IMR-90 (cell line): ENCODE data around the gene DMXL2. TPM values are rescaled to one million over a fixed set of nuclear protein-coding genes. Genes with fewer than 3 reads are reported as not detected.

Experiments
- ATAC-seq: fragments of 200-7000 bp; cut with Tn5 transposase; 2 replicates; pipeline ENCODE4 v1.9.1; 2020; ENCODE audit warnings: low read depth, mild to moderate bottlenecking, moderate library complexity
- BruUV-seq: library from RNA; stranded (reverse); fragments of 400-500 nt; replicated peaks from 2 replicates; lab custom pipeline; 2021; lab: Mats Ljungman, UMichigan
- CTCF ChIA-PET: fragments of 300-600 bp; formaldehyde crosslinking; extraction: SDS; loops from one replicate; lab custom pipeline; 2021; ENCODE audit warnings: antibody characterized with exemption; lab: Yijun Ruan, JAX
- POLR2A ChIA-PET: fragments of 300-600 bp; sonication (Branson Sonifier 250); formaldehyde crosslinking; loops from one replicate; lab custom pipeline; 2022; ENCODE audit warnings: antibody characterized with exemption; ENCODE audit not compliant: unreplicated experiment; lab: Charles Lee
- DNase-seq: peaks from one replicate; pipeline ENCODE4 v3.0.0; 2013
- H2AFZ ChIP-seq: replicated peaks from 2 replicates; pipeline ENCODE3; 2013; ENCODE audit warnings: low read length, mild to moderate bottlenecking; ENCODE audit not compliant: poor library complexity
- H2AK5ac ChIP-seq: 2 replicates; pipeline ENCODE4 v1.6.1; 2013; ENCODE audit warnings: low read depth, low read length, inconsistent platforms
- H2AK9ac ChIP-seq: replicated peaks from 2 replicates; pipeline ENCODE3; 2013; ENCODE audit warnings: mild to moderate bottlenecking, low read depth, low read length, moderate library complexity; ENCODE audit not compliant: poor library complexity
- H2BK120ac ChIP-seq: 2 replicates; pipeline ENCODE4 v1.6.1; 2013; ENCODE audit warnings: low read depth, low read length, inconsistent platforms
- H2BK15ac ChIP-seq: 3 replicates; pipeline ENCODE4 v1.6.1; 2013; ENCODE audit warnings: low read depth, low read length, inconsistent platforms
- H2BK20ac ChIP-seq: 2 replicates; pipeline ENCODE4 v1.6.1; 2013; ENCODE audit warnings: low read depth, mild to moderate bottlenecking, inconsistent platforms, low read length, moderate library complexity
- H2BK5ac ChIP-seq: 2 replicates; pipeline ENCODE4 v1.6.1; 2013; ENCODE audit warnings: mild to moderate bottlenecking, low read depth, low read length, inconsistent platforms; ENCODE audit not compliant: poor library complexity, severe bottlenecking
- H3K14ac ChIP-seq: replicated peaks from 2 replicates; pipeline ENCODE4 v1.6.1; 2013; ENCODE audit warnings: low read depth, low read length, inconsistent platforms
- H3K18ac ChIP-seq: 2 replicates; pipeline ENCODE4 v1.6.1; 2013; ENCODE audit warnings: low read depth, low read length, control low read depth
- H3K23ac ChIP-seq: 2 replicates; pipeline ENCODE4 v1.6.1; 2013; ENCODE audit warnings: low read depth, low read length, inconsistent platforms
- H3K27ac ChIP-seq: 2 replicates; pipeline ENCODE4 v1.5.1; 2013; ENCODE audit warnings: mild to moderate bottlenecking, control low read depth, low read length; ENCODE audit not compliant: insufficient read depth
- H3K27me3 ChIP-seq: 2 replicates; pipeline ENCODE4 v1.6.1; 2013; ENCODE audit warnings: low read length; ENCODE audit not compliant: control insufficient read depth, insufficient read depth
- H3K36me3 ChIP-seq: 2 replicates; pipeline ENCODE4 v1.6.1; 2013; ENCODE audit warnings: low read length, mixed read lengths; ENCODE audit not compliant: control insufficient read depth, insufficient read depth
- H3K4ac ChIP-seq: 2 replicates; pipeline ENCODE4 v1.6.1; 2013; ENCODE audit warnings: low read depth, low read length, inconsistent platforms
- H3K4me1 ChIP-seq: 2 replicates; pipeline ENCODE4 v1.6.1; 2013; ENCODE audit warnings: low read length, mixed read lengths; ENCODE audit not compliant: control insufficient read depth, insufficient read depth
- H3K4me2 ChIP-seq: 2 replicates; pipeline ENCODE4 v1.6.1; 2013; ENCODE audit warnings: low read depth, mild to moderate bottlenecking, control low read depth, low read length, moderate library complexity
- H3K4me3 ChIP-seq: 2 replicates; pipeline ENCODE4 v1.5.1; 2013; ENCODE audit warnings: low read depth, mild to moderate bottlenecking, control low read depth, low read length, moderate library complexity; ENCODE audit not compliant: insufficient read depth
- H3K56ac ChIP-seq: 2 replicates; pipeline ENCODE4 v1.6.1; 2013; ENCODE audit warnings: low read length, inconsistent platforms; ENCODE audit not compliant: insufficient read depth; ENCODE audit errors: extremely low read depth
- H3K79me1 ChIP-seq, 2 experiments: 2 replicates each; pipeline ENCODE4 v1.6.1; 2013; ENCODE audit warnings: low read length in 2 of 2, inconsistent platforms in 1 of 2, low read depth in 1 of 2
- H3K9ac ChIP-seq: 2 replicates; pipeline ENCODE4 v1.6.1; 2013; ENCODE audit warnings: low read depth, low read length, control low read depth
- H3K9me1 ChIP-seq: 2 replicates; pipeline ENCODE4 v1.6.1; 2013; ENCODE audit warnings: low read length, inconsistent platforms; ENCODE audit not compliant: insufficient read depth
- H3K9me3 ChIP-seq: 2 replicates; pipeline ENCODE4 v1.6.1; 2013; ENCODE audit warnings: low read length; ENCODE audit not compliant: control insufficient read depth, insufficient read depth
- H4K20me1 ChIP-seq: 2 replicates; pipeline ENCODE4 v1.6.1; 2013; ENCODE audit warnings: low read length, inconsistent platforms; ENCODE audit not compliant: insufficient read depth
- H4K5ac ChIP-seq: 2 replicates; pipeline ENCODE4 v1.6.1; 2013; ENCODE audit warnings: mild to moderate bottlenecking, low read depth, low read length, control low read depth
- H4K8ac ChIP-seq, 2 experiments: 2 replicates each; pipeline ENCODE4 v1.6.1; 2013; ENCODE audit warnings: low read depth in 2 of 2, low read length in 2 of 2, control low read depth in 1 of 2, inconsistent platforms in 1 of 2
- H4K91ac ChIP-seq: 2 replicates; pipeline ENCODE4 v1.6.1; 2013; ENCODE audit warnings: low read depth, low read length, inconsistent platforms; ENCODE audit not compliant: insufficient read depth
- BHLHE40 ChIP-seq: fragments of 150-350 bp; IDR thresholded peaks from 2 replicates; pipeline ENCODE4 v1.6.1; 2016; ENCODE audit warnings: mild to moderate bottlenecking, low read depth, low read length
- CHD1 ChIP-seq: IDR thresholded peaks from 2 replicates; pipeline ENCODE4 v1.6.1; 2012; ENCODE audit warnings: low read depth, low read length, improper control_type of control experiment
- FOS ChIP-seq: fragments of 150-350 bp; IDR thresholded peaks from 2 replicates; pipeline ENCODE4 v1.6.1; 2016; ENCODE audit warnings: low read depth, low read length
- MXI1 ChIP-seq: IDR thresholded peaks from 2 replicates; pipeline ENCODE4 v1.6.1; 2012; ENCODE audit warnings: low read depth, mild to moderate bottlenecking, low read length, moderate library complexity, borderline replicate concordance
- NFE2L2 ChIP-seq: fragments of 150-350 bp; IDR thresholded peaks from 2 replicates; pipeline ENCODE4 v1.6.1; 2016; ENCODE audit warnings: low read depth, mild to moderate bottlenecking, low read length
- RCOR1 ChIP-seq: IDR thresholded peaks from 2 replicates; pipeline ENCODE4 v1.6.1; 2012; ENCODE audit warnings: mild to moderate bottlenecking, low read length, improper control_type of control experiment; ENCODE audit not compliant: insufficient replicate concordance
- RFX5 ChIP-seq: IDR thresholded peaks from 2 replicates; pipeline ENCODE4 v1.8.0; 2012; ENCODE audit warnings: low read depth, mild to moderate bottlenecking, low read length, moderate library complexity
- WGBS, 2 experiments: methylation state at CpG; one replicate each; pipeline versions ENCODE4 v1.1.5 to v1.1.7; 2013; ENCODE audit warnings: missing lambda C conversion rate in 2 of 2; ENCODE audit not compliant: insufficient read length in 1 of 2; ENCODE audit errors: extremely low coverage in 2 of 2; 5-methylcytosine and 5-hydroxymethylcytosine counted together
- dilution Hi-C: fragments of 300-500 bp; cut with HindIII; formaldehyde crosslinking; loops from one replicate; pipeline ENCODE4 v1.14.3; 2018; ENCODE audit warnings: low sequenced_read_pairs; ENCODE audit not compliant: unreplicated experiment
- in situ Hi-C: fragments of 300-500 bp; cut with MboI; formaldehyde crosslinking; loops from 3 replicates; pipeline ENCODE4 v1.14.3; 2019; ENCODE audit warnings: low sequenced_read_pairs, inconsistent platforms, mixed read lengths
- intact Hi-C: fragments of 100-400 bp; cut with micrococcal nuclease; formaldehyde crosslinking; loops from 2 replicates; pipeline ENCODE4 v1.10.0; 2022
- polyA plus RNA-seq, 3 experiments: library from polyadenylated mRNA; depleted of rRNA; stranded (reverse); fragments of >200 nt; gene quantifications; 2 replicates each; pipeline ENCODE4 v1.2.3, GENCODE V29; 2012; ENCODE audit warnings: low replicate concordance in 1 of 3
- total RNA-seq: library from RNA; depleted of rRNA; stranded (reverse); fragments of >200 nt; gene quantifications from 2 replicates; pipeline ENCODE4 v1.2.3, GENCODE V29; 2012

The DMXL2 gene
- total and polyA plus RNA-seq, 2 of the 4 experiments (the other 2 are of a cell fraction), result 9.7 to 21.9 TPM

DNA sequence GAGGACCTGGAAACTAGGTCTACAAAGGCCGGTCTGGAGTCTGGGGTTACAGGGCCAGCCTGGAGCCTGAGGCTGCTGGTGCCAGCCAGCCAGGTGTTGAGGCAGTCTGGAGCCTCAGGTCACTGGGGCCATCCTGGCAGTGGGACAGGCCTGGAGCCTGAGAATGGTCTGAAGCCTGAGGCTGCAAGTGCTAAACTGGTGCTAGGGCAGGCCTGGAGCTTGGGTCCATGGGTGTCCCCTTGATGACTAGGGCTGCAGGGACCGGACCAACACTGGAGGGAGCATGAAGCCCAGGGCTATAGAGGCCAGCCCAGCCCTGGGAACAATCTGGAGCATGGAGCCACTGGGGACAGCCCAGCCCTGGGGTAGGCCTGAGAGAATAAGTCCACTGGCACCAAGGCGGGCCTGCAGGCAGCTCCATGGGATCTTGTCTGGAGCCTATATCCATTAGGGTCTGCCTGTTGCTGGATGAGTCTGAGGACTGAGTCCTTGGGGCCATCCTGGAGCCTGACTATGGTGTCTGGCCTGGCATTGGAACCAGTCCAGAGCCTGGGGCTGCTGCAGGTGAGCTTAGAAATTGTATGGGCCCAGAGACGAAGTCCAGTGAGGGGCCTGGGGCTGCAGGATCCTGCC lies 179.2 kb downstream of the DMXL2 start:
- no peaks in the 10 kb centered on the region for H3K36me3 ChIP-seq
- no peak overlapping the region for H2BK120ac ChIP-seq
- in situ Hi-C loops, result no loop called here
- no peaks in the 10 kb centered on the region for H4K20me1 ChIP-seq
- ChIA-PET CTCF (no interaction called here), POLR2A (no interaction called here)
- H3K4ac ChIP-seq, result no peak overlapping the region
- H4K91ac ChIP-seq, result no peak overlapping the region
- no peak overlapping the region for H3K56ac ChIP-seq
- no peak overlapping the region for H2BK15ac ChIP-seq
- H2AK5ac ChIP-seq, result no peak overlapping the region
- H3K79me1 ChIP-seq, result no peaks in the 10 kb centered on the region
- no peak overlapping the region for H2BK20ac ChIP-seq
- intact Hi-C loops, result no loop called here
- ATAC-seq (no peak), DNase-seq (no peak)
- no peak for TF ChIP-seq RCOR1
- TF ChIP-seq FOS, result no peak
- no peak for TF ChIP-seq CHD1
- no peak for TF ChIP-seq BHLHE40
- TF ChIP-seq MXI1, result no peak
- no peak for TF ChIP-seq NFE2L2
- no peak for TF ChIP-seq RFX5
- H2AFZ ChIP-seq, result no peak overlapping the region
- H3K23ac ChIP-seq, result no peak overlapping the region
- H2AK9ac ChIP-seq, result no peak overlapping the region
- no peak overlapping the region for H3K27ac ChIP-seq
- no peak overlapping the region for H3K4me3 ChIP-seq
- H2BK5ac ChIP-seq, result no peak overlapping the region
- H3K9ac ChIP-seq, result no peak overlapping the region
- H3K4me2 ChIP-seq, result no peak overlapping the region
- H3K27me3 ChIP-seq, result peaks cover 2% of the 10 kb centered on the region; the same call in 1 of the 2 replicates
- H3K9me1 ChIP-seq, result no peaks in the 10 kb centered on the region
- WGBS, 2 experiments, result no CpG with 5 or more reads among the region's 4 CpGs
- no TSS peak for BruUV-seq
- H4K8ac ChIP-seq, result no peak overlapping the region
- 0 out of 2 replicates have a peak, but pooled peaks cover 1% of the 10 kb centered on the region for H3K4me1 ChIP-seq
- no peak overlapping the region for H3K14ac ChIP-seq
- H3K9me3 ChIP-seq, result no peaks in the 10 kb centered on the region
- dilution Hi-C loops, result no loop called here
- H4K5ac ChIP-seq, result no peak overlapping the region
- H3K18ac ChIP-seq, result no peak overlapping the region
